ENCODE data around the gene PARD3. TPM values are rescaled to one million over a fixed set of nuclear protein-coding genes. Genes with fewer than 3 reads are reported as not detected.
A peak's percentile ranks its signal among the peaks of the same experiment; 100 is the strongest.

The PARD3 gene
- total RNA-seq, 1 donor from 2014 or later, result 0.11 TPM

DNA sequence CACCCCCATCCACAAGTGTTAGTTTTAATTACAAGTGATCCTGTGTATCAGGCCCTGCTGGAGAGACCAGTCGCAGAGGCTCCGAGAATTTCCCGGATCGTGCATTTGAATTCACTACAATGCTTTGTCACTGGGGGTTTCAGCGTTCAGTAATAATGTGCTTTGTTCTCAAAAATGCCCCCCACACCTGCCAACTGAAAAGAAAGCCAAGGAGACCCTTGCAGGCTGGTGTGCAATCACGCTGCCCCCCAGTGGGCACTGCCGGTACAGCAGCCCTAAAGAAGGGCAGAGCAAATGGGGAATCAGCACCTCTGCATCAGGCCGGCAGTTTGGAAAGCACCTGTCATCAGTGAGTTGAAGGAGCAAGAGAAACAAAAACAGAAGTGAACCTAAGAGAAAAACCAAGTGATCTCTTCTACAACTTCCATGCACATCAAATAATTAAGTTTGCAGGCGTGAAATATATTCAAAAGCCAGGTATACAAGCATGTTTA, 177.6 kb downstream of the PARD3 start:
- ChIA-PET POLR2A (no interaction called here), CTCF (interaction anchor here (0.8 to 1.6 kb wide), 3 partner anchors 9 to 19 kb away, joined by 3 to 4 read pairs (median 3); no protein-coding TSS in a partner anchor)
- peak overlapping the region; percentile 21 for H3K4me3 Mint-ChIP-seq
- peaks cover 20% of the 10 kb centered on the region for H3K4me1 Mint-ChIP-seq
- peak; percentile 44 for DNase-seq
- intact Hi-C loops (cut with micrococcal nuclease), result loop anchor here (1.0 kb wide), 2 partner anchors 115 to 1307 kb away; no protein-coding TSS in a partner anchor
- peak; percentile 88 for ATAC-seq (ENCODE audit: low read depth)
- TF ChIP-seq, protein P1, sequence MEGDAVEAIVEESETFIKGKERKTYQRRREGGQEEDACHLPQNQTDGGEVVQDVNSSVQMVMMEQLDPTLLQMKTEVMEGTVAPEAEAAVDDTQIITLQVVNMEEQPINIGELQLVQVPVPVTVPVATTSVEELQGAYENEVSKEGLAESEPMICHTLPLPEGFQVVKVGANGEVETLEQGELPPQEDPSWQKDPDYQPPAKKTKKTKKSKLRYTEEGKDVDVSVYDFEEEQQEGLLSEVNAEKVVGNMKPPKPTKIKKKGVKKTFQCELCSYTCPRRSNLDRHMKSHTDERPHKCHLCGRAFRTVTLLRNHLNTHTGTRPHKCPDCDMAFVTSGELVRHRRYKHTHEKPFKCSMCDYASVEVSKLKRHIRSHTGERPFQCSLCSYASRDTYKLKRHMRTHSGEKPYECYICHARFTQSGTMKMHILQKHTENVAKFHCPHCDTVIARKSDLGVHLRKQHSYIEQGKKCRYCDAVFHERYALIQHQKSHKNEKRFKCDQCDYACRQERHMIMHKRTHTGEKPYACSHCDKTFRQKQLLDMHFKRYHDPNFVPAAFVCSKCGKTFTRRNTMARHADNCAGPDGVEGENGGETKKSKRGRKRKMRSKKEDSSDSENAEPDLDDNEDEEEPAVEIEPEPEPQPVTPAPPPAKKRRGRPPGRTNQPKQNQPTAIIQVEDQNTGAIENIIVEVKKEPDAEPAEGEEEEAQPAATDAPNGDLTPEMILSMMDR (IDR thresholded peaks at IDR 0.05), result peak; percentile 51
- H3K9me3 Mint-ChIP-seq, result no peaks in the 10 kb centered on the region
- H3K27ac Mint-ChIP-seq, result no peak overlapping the region
- no peaks in the 10 kb centered on the region for H3K36me3 Mint-ChIP-seq (ENCODE audit: low read depth)
- peaks cover 3% of the 10 kb centered on the region for H3K27me3 Mint-ChIP-seq

DNA sequence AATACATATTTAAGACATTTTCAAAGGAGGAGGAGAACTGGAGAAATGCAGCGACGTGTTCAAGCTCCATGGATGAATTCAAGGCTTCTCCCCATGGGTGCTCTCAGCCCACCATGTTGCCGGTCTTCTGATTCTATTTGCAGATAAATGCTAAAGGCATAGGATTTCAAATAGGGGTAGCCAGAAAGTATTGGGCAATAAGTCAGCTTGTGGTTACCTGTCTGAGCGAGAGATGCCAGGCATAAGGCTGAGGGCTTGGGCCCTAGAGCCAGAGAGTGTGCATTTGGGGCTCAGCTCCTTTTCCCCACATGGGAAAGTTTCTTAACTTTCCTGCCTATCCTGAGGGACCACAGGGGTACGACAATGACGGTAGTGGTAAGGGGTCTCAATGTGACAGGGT, 180.0 kb downstream of the PARD3 start:
- ChIA-PET POLR2A (no interaction called here), CTCF (no interaction called here)
- no peak overlapping the region for H3K27ac Mint-ChIP-seq
- no peak for ATAC-seq (ENCODE audit: low read depth)
- H3K36me3 Mint-ChIP-seq (ENCODE audit: low read depth), result no peaks in the 10 kb centered on the region
- H3K9me3 Mint-ChIP-seq, result no peaks in the 10 kb centered on the region
- TF ChIP-seq, protein P1 (IDR thresholded peaks at IDR 0.05), result no peak
- H3K27me3 Mint-ChIP-seq, result peaks cover 3% of the 10 kb centered on the region
- no peak overlapping the region for H3K4me3 Mint-ChIP-seq
- no peak for DNase-seq
- intact Hi-C loops (cut with micrococcal nuclease), result no loop called here
- H3K4me1 Mint-ChIP-seq, result peaks cover 20% of the 10 kb centered on the region

DNA sequence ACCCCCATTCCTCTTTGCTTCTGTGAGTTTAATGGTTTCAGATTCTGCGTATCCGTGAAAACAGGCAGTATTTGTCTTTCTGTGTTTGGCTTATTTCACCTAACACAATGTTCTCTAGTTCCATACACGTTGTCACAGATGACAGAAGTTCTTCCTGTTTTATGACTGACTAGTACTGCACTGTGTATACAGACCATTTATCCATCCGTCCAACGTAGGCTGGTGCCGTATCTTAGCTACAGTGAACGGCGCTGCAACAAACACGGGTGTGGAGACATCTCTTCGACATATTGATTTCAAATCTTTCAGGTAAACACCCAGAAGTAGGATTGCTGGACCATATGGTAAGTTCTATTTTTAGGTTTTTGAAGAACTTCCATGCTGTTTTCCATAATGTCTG, 181.7 kb downstream of the PARD3 start:
- CTCF ChIA-PET, result interaction anchor here (1.2 kb wide), 1 partner anchor 13 kb away, joined by 3 read pairs; no protein-coding TSS in a partner anchor
- Mint-ChIP-seq H3K36me3 (ENCODE audit: low read depth) (no peaks in the 10 kb centered on the region), H3K4me3 (no peak overlapping the region), H3K9me3 (no peaks in the 10 kb centered on the region), H3K27ac (no peak overlapping the region), H3K27me3 (peaks cover 3% of the 10 kb centered on the region), H3K4me1 (peaks cover 18% of the 10 kb centered on the region)
- TF ChIP-seq, protein P1 (IDR thresholded peaks at IDR 0.05), result no peak
- POLR2A ChIA-PET, result no interaction called here
- intact Hi-C loops (cut with micrococcal nuclease), result no loop called here
- no peak for ATAC-seq (ENCODE audit: low read depth)
- DNase-seq, result no peak

DNA sequence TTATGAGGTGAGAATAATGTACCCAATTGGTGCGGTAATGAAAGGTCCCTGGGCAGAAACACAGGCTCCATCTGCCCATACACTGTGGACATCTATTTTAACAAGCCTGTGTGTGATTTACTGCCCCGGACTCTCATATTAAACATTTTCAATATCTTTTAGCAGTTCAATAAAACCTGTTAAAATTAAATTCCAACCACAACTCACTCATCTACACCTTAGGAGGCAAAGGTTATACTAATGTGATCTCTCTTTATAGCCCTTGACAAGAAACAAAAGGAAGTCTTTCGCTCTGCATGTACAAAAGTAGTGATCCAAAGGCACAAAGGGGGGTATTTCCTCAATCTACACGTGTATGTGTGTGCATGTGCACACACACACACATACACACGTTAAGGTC, 186.0 kb downstream of the PARD3 start:
- Mint-ChIP-seq H3K36me3 (ENCODE audit: low read depth) (no peaks in the 10 kb centered on the region), H3K4me1 (no peaks in the 10 kb centered on the region), H3K27me3 (no peaks in the 10 kb centered on the region), H3K9me3 (no peaks in the 10 kb centered on the region), H3K27ac (no peak overlapping the region), H3K4me3 (no peak overlapping the region)
- ChIA-PET CTCF (no interaction called here), POLR2A (no interaction called here)
- no peak for ATAC-seq (ENCODE audit: low read depth)
- no peak for DNase-seq
- intact Hi-C loops (cut with micrococcal nuclease), result no loop called here
- TF ChIP-seq, protein P1 (IDR thresholded peaks at IDR 0.05), result no peak

DNA sequence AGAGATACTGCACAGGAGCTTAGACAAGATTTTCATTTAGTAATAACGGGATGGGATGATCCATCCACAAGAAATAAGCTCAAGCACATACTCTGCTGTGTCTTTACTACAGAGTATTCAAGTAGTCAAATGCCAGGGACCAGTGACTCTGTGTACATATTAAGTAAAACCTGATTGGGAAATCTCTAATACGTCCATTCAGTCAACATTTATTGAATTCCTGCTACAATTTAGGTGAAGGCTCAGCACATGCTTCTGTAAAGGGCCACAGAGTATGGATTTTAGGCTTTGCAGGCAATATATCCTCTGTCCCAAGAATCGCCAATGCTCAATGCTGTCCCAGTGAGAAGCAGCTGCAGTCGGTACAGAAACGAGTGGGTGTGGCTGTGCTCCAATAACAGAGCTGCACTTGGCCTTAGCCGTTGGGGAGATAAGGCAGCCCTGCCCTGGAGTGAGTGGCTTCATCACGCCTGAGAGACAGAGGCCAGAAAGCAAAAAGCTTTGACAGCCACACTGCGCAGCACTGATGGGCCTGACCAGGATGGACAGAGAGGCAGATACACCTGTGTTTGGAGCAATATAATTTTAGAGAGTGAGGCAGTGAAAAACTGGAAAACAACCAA, 186.8 kb downstream of the PARD3 start:
- TF ChIP-seq, protein P1 (IDR thresholded peaks at IDR 0.05), result no peak
- no peak for ATAC-seq (ENCODE audit: low read depth)
- Mint-ChIP-seq H3K4me3 (no peak overlapping the region), H3K27me3 (no peaks in the 10 kb centered on the region), H3K9me3 (no peaks in the 10 kb centered on the region), H3K36me3 (ENCODE audit: low read depth) (no peaks in the 10 kb centered on the region), H3K4me1 (no peaks in the 10 kb centered on the region), H3K27ac (no peak overlapping the region)
- DNase-seq, result no peak
- intact Hi-C loops (cut with micrococcal nuclease), result no loop called here
- ChIA-PET CTCF (interaction anchor here (0.8 kb wide), 1 partner anchor 9 kb away, joined by 3 read pairs; no protein-coding TSS in a partner anchor), POLR2A (no interaction called here)

Measured in activated B cell treated with CpG ODN at 0.5 μM for 24 hours (primary cell).